GM12878 (cell line): Measurements from ENCODE around the gene SLC5A10. TPM values are rescaled to one million over a fixed set of nuclear protein-coding genes. Genes with fewer than 3 reads are reported as not detected.

Source experiments
- ATAC-seq: fragments of 200-7000 bp; cut with Tn5 transposase; 3 replicates; pipeline ENCODE4 v1.9.1; 2020; ENCODE audit warnings: mild to moderate bottlenecking, moderate library complexity
- BruUV-seq: library from RNA; stranded (reverse); fragments of 400-500 nt; replicated peaks from 2 replicates; lab custom pipeline; 2021; lab: Mats Ljungman, UMichigan
- CTCF ChIA-PET: fragments of 300-600 bp; sonication (Branson Sonifier 250); formaldehyde crosslinking; extraction: SDS; loops from one replicate; lab custom pipeline; 2021; ENCODE audit warnings: inconsistent platforms; lab: Yijun Ruan, JAX
- POLR2A ChIA-PET: fragments of 350-600 bp; formaldehyde crosslinking; extraction: SDS; loops from one replicate; lab custom pipeline; 2021; ENCODE audit warnings: inconsistent platforms; lab: Charles Lee
- RAD21 ChIA-PET: fragments of 300-600 bp; sonication (Branson Sonifier 250); formaldehyde crosslinking; loops from one replicate; lab custom pipeline; 2023; ENCODE audit warnings: antibody characterized with exemption; ENCODE audit not compliant: unreplicated experiment; lab: Charles Lee
- SMC1A ChIA-PET: fragments of 300-600 bp; sonication (Branson Sonifier 250); formaldehyde crosslinking; loops from one replicate; lab custom pipeline; 2023; ENCODE audit not compliant: unreplicated experiment, uncharacterized antibody; lab: Charles Lee
- DNase-seq: peaks from one replicate; pipeline ENCODE4 v3.0.0-alpha.2; 2011; ENCODE audit warnings: low read depth, low spot score
- FAIRE-seq: peaks from 3 replicates; lab custom pipeline; 2011; peaks lifted over from hg19 to GRCh38; lab: Jason Lieb, UNC
- H2AFZ ChIP-seq: 2 replicates; pipeline ENCODE4 v1.6.0; 2011; ENCODE audit warnings: low read depth, low read length, control low read depth; ENCODE audit not compliant: control insufficient read depth
- H3K27ac ChIP-seq: 2 replicates; pipeline ENCODE4 v1.5.1; 2011; ENCODE audit warnings: control low read depth; ENCODE audit not compliant: control insufficient read depth, insufficient read depth
- H3K27me3 ChIP-seq, 2 experiments: replicated peaks in 1 of 2; 2 replicates each; pipeline versions ENCODE4 v1.6.0 to v1.6.1; 2011; ENCODE audit warnings: low read length in 1 of 2; ENCODE audit not compliant: control insufficient read depth in 2 of 2, insufficient read depth in 2 of 2
- H3K36me3 ChIP-seq, 2 experiments: 2 replicates each; pipeline ENCODE4 v1.5.1; 2011; ENCODE audit warnings: low read length in 1 of 2; ENCODE audit not compliant: control insufficient read depth in 2 of 2, insufficient read depth in 2 of 2
- H3K4me1 ChIP-seq: 2 replicates; pipeline ENCODE4 v1.6.1; 2011; ENCODE audit warnings: mild to moderate bottlenecking, low read length, moderate library complexity, mixed read lengths; ENCODE audit not compliant: control insufficient read depth, insufficient read depth
- H3K4me2 ChIP-seq: 2 replicates; pipeline ENCODE4 v1.6.0; 2011; ENCODE audit warnings: control low read depth; ENCODE audit not compliant: control insufficient read depth, insufficient read depth
- H3K4me3 ChIP-seq: fragments of 200-600 bp; sonication (generic); 2 replicates; pipeline ENCODE4 v1.5.1; 2016
- H3K79me2 ChIP-seq: 2 replicates; pipeline ENCODE4 v1.6.0; 2011; ENCODE audit warnings: low read length; ENCODE audit not compliant: control insufficient read depth, insufficient read depth
- H3K9ac ChIP-seq: 2 replicates; pipeline ENCODE4 v1.8.0; 2011; ENCODE audit warnings: low read length, control low read depth, mixed read lengths; ENCODE audit not compliant: control insufficient read depth, insufficient read depth
- H3K9me3 ChIP-seq: replicated peaks from 3 replicates; pipeline ENCODE4 v1.5.1; 2011; ENCODE audit warnings: mild to moderate bottlenecking, low read length; ENCODE audit not compliant: control insufficient read depth, insufficient read depth
- H4K20me1 ChIP-seq: 2 replicates; pipeline ENCODE4 v1.6.0; 2011; ENCODE audit not compliant: control insufficient read depth, insufficient read depth
- BHLHE40 ChIP-seq, 2 experiments: fragments of 450-650 bp in 1 of 2; IDR thresholded peaks; 2 replicates each; pipeline ENCODE4 v1.6.1; 2011 to 2017; ENCODE audit warnings: low read depth in 2 of 2, borderline replicate concordance in 1 of 2, improper control_type of control experiment in 1 of 2, low read length in 1 of 2, mild to moderate bottlenecking in 1 of 2
- CREM ChIP-seq: IDR thresholded peaks from 2 replicates; pipeline ENCODE4 v1.6.1; 2014; ENCODE audit warnings: antibody characterized with exemption, low read depth
- JUNB ChIP-seq: IDR thresholded peaks from 2 replicates; pipeline ENCODE4 v1.6.1; 2016; ENCODE audit warnings: antibody characterized with exemption, mild to moderate bottlenecking
- KAT2A ChIP-seq: conservative IDR thresholded peaks from 2 replicates; pipeline ENCODE4 v1.6.1; 2011; ENCODE audit warnings: low read depth, low read length; ENCODE audit not compliant: control insufficient read depth
- NR2C1 ChIP-seq: fragments of 450-650 bp; IDR thresholded peaks from 2 replicates; pipeline ENCODE4 v1.6.1; 2017; ENCODE audit warnings: antibody characterized with exemption, mild to moderate bottlenecking, moderate library complexity
- RAD21 ChIP-seq: IDR thresholded peaks from 2 replicates; pipeline ENCODE4 v1.6.1; 2011; ENCODE audit warnings: mild to moderate bottlenecking, low read depth, low read length, moderate library complexity; ENCODE audit not compliant: insufficient read depth
- SIX5 ChIP-seq: IDR thresholded peaks from 2 replicates; pipeline ENCODE4 v1.6.1; 2011; ENCODE audit warnings: mild to moderate bottlenecking, low read depth, low read length, moderate library complexity; ENCODE audit not compliant: severe bottlenecking
- ZNF217 ChIP-seq: fragments of 450-650 bp; IDR thresholded peaks from 2 replicates; pipeline ENCODE4 v1.6.1; 2017; ENCODE audit warnings: antibody characterized with exemption, mild to moderate bottlenecking
- WGBS: methylation state at CpG from one replicate; pipeline ENCODE4 v1.1.6; 2016; ENCODE audit warnings: low lambda C conversion rate; ENCODE audit not compliant: insufficient replicate concordance, insufficient coverage; ENCODE audit errors: missing lambda C conversion rate; 5-methylcytosine and 5-hydroxymethylcytosine counted together
- in situ Hi-C: fragments of 300-500 bp; cut with MboI; formaldehyde crosslinking; loops from 9 replicates; pipeline ENCODE4 v1.14.3; 2018; ENCODE audit warnings: mixed read lengths
- intact Hi-C: fragments of 100-400 bp; cut with micrococcal nuclease; formaldehyde crosslinking; loops from one replicate; pipeline ENCODE4 v1.14.2; 2022; ENCODE audit not compliant: unreplicated experiment
- polyA plus RNA-seq, 11 experiments: library from polyadenylated mRNA; depleted of rRNA in 4 of 11; unstranded in 6 of 11; stranded (reverse) in 5 of 11; fragments of >200 nt; fragmentation: Nextera tagmentation in 4 of 11; fragmentation: Illumina TruSeq in 1 of 11; extraction: Ambion mirVana in 4 of 11; extraction: Trizol in 1 of 11; gene quantifications; 1 replicate in 1 of 11; 2 replicates in 10 of 11; pipeline versions ENCODE4 v1.2.1 to v1.2.3, GENCODE V29; 2011 to 2016; ENCODE audit warnings: inconsistent platforms in 2 of 11, missing spikeins in 2 of 11, low read depth in 1 of 11
- total RNA-seq, 4 experiments: library from RNA; depleted of rRNA in 3 of 4; stranded (reverse); fragments of >200 nt in 3 of 4; fragmentation: Illumina TruSeq in 1 of 4; extraction: Trizol in 1 of 4; gene quantifications; 2 replicates each; pipeline versions ENCODE4 v1.2.1 to v1.2.3, GENCODE V29; 2013 to 2021

The SLC5A10 gene
- total and polyA plus RNA-seq, 10 of the 15 experiments (the other 5 are each of a cell fraction or from before 2014, with no cell fraction given): under 0.01 to 0.18 (median 0.07) TPM; not detected in 4

GRCh38 chr17:18937981-18938691, 13.8 kb upstream of the SLC5A10 start:
- Histone ChIP-seq H4K20me1 (no peaks in the 10 kb centered on the region), H3K27ac (no peak overlapping the region), H3K4me2 (no peak overlapping the region), H3K9ac (no peak overlapping the region), H3K4me1 (peaks cover 3% of the 10 kb centered on the region; the same call in 1 of the 2 replicates), H3K36me3 (no peaks in the 10 kb centered on the region), H3K4me3 (no peak overlapping the region), H3K27me3 (no peaks in the 10 kb centered on the region), H3K9me3 (no peaks in the 10 kb centered on the region), H3K79me2 (no peaks in the 10 kb centered on the region), H2AFZ (no peak overlapping the region)
- ChIA-PET SMC1A (interaction anchor here (0.9 to 1.8 kb wide), 7 partner anchors 10 to 34 kb away, joined by 3 to 8 read pairs (median 3); partner anchors contain the start of gene SLC5A10), RAD21 (interaction anchor here (1.3 to 1.5 kb wide), 4 partner anchors 14 to 80 kb away, joined by 3 to 4 read pairs (median 4); partner anchors contain the start of genes PRPSAP2 and SLC5A10), POLR2A (interaction anchor here (0.6 kb wide), 1 partner anchor 21 kb away, joined by 4 read pairs; no protein-coding TSS in a partner anchor), CTCF (interaction anchor here (0.9 to 1.7 kb wide), 3 partner anchors 10 to 23 kb away, joined by 3 to 7 read pairs (median 5); no protein-coding TSS in a partner anchor)
- in situ Hi-C loops (no loop called here), intact Hi-C loops (no loop called here)
- no peak for ATAC-seq
- FAIRE-seq: no peak
- DNase-seq: no peak
- TF ChIP-seq BHLHE40 (IDR thresholded peaks at IDR 0.05; ENCODE audit: borderline replicate concordance in 1 of 2, low read depth in 2 of 2, low read length in 1 of 2) (no peak), ZNF217 (no peak), CREM (no peak), RAD21 (no peak), KAT2A (no peak), SIX5 (no peak), JUNB (no peak), NR2C1 (no peak)
- 77% methylated on average over 8 of the region's 8 CpGs for WGBS
- BruUV-seq: no TSS peak
